Sigmoid colon (tissue), 4 donors: ENCODE data around the gene CENPE.

Experiments used
- CTCF ChIP-seq, 4 experiments: fragments of 450-650 bp in 3 of 4; fragments of 200-600 bp in 1 of 4; IDR thresholded peaks; one replicate each; pipeline ENCODE4 v1.5.1; 2016 to 2019; ENCODE audit warnings: antibody characterized with exemption in 4 of 4, mild to moderate bottlenecking in 3 of 4, moderate library complexity in 2 of 4
- POLR2AphosphoS5 ChIP-seq, 4 donors: sonication (generic); formaldehyde crosslinking; IDR thresholded peaks; one replicate each; pipeline ENCODE4 v1.6.1; 2017; ENCODE audit warnings: antibody characterized with exemption in 4 of 4

GRCh38 chr4:103108542-103108941 lies 89.6 kb downstream of the CENPE start:
- TF ChIP-seq CTCF (IDR thresholded peaks at IDR 0.05): no peak
- no peak for TF ChIP-seq POLR2AphosphoS5 (IDR thresholded peaks at IDR 0.05)
